CD4-positive, alpha-beta memory T cell (primary cell): ENCODE measurements around the gene OLFML2B. TPM values are rescaled to one million over a fixed set of nuclear protein-coding genes. Genes with fewer than 3 reads are reported as not detected.
A peak's percentile ranks its signal among the peaks of the same experiment; 100 is the strongest.

Experiments used
- CTCF ChIA-PET: fragments of 350-600 bp; sonication (Branson Sonifier 250); formaldehyde crosslinking; loops from one replicate; lab custom pipeline; 2021; ENCODE audit warnings: inconsistent platforms; ENCODE audit not compliant: partially characterized antibody; lab: Charles Lee
- POLR2A ChIA-PET: fragments of 350-600 bp; sonication (Branson Sonifier 250); formaldehyde crosslinking; loops from one replicate; lab custom pipeline; 2021; ENCODE audit not compliant: partially characterized antibody; lab: Charles Lee
- DNase-seq, 5 donors: peaks; one replicate each; pipeline versions ENCODE4 v3.0.0 to v3.0.0-alpha.2; 2020 to 2022; ENCODE audit warnings: mixed read lengths in 1 of 5
- H3K27ac ChIP-seq: one replicate; pipeline ENCODE4 v1.7.0; 2013; ENCODE audit warnings: low read depth, low read length
- H3K27me3 ChIP-seq: 2 replicates; pipeline ENCODE4 v1.7.0; 2013; ENCODE audit warnings: mild to moderate bottlenecking, low read length, moderate library complexity; ENCODE audit not compliant: insufficient read depth
- H3K36me3 ChIP-seq: 2 replicates; pipeline ENCODE4 v1.7.0; 2013; ENCODE audit warnings: mild to moderate bottlenecking, low read length, moderate library complexity; ENCODE audit not compliant: insufficient read depth
- H3K4me1 ChIP-seq: 2 replicates; pipeline ENCODE4 v1.7.0; 2013; ENCODE audit warnings: mild to moderate bottlenecking, low read length, moderate library complexity; ENCODE audit not compliant: insufficient read depth
- H3K4me3 ChIP-seq, 2 donors: one replicate each; pipeline ENCODE4 v1.7.0; 2013; ENCODE audit warnings: low read length in 2 of 2, mild to moderate bottlenecking in 1 of 2
- H3K9me3 ChIP-seq, 2 donors: one replicate each; pipeline ENCODE4 v1.7.0; 2013; ENCODE audit warnings: low read length in 2 of 2, control low read depth in 1 of 2; ENCODE audit not compliant: control insufficient read depth in 1 of 2
- H3K27ac Mint-ChIP-seq, 7 donors: one replicate each; pipeline ENCODE4 v1.8.0; 2020 to 2021; ENCODE audit warnings: mixed read lengths in 7 of 7, mild to moderate bottlenecking in 6 of 7, inconsistent platforms in 3 of 7, moderate library complexity in 3 of 7
- H3K27me3 Mint-ChIP-seq, 2 donors: one replicate each; pipeline ENCODE4 v1.8.0; 2020 to 2021; ENCODE audit warnings: mixed read lengths in 2 of 2
- H3K36me3 Mint-ChIP-seq, 2 donors: one replicate each; pipeline ENCODE4 v1.8.0; 2020 to 2021; ENCODE audit warnings: mixed read lengths in 2 of 2, inconsistent platforms in 1 of 2, mild to moderate bottlenecking in 1 of 2
- H3K4me1 Mint-ChIP-seq, 4 donors: one replicate each; pipeline ENCODE4 v1.8.0; 2020 to 2021; ENCODE audit warnings: mixed read lengths in 4 of 4, mild to moderate bottlenecking in 1 of 4
- H3K4me3 Mint-ChIP-seq, 8 donors: one replicate each; pipeline ENCODE4 v1.8.0; 2020 to 2021; ENCODE audit warnings: mixed read lengths in 8 of 8, mild to moderate bottlenecking in 7 of 8, moderate library complexity in 6 of 8, inconsistent platforms in 3 of 8
- H3K9me3 Mint-ChIP-seq, 8 donors: one replicate each; pipeline ENCODE4 v1.8.0; 2020 to 2021; ENCODE audit warnings: mixed read lengths in 8 of 8, mild to moderate bottlenecking in 5 of 8, inconsistent platforms in 3 of 8, moderate library complexity in 1 of 8
- intact Hi-C: fragments of 100-400 bp; cut with micrococcal nuclease; formaldehyde crosslinking; loops from one replicate; pipeline ENCODE4 v1.15.1; 2023
- polyA plus RNA-seq, 2 donors: library from polyadenylated mRNA; unstranded; fragments of 300-500 nt; fragmentation: Illumina TruSeq; gene quantifications; one replicate each; pipeline ENCODE4 v1.2.3, GENCODE V29; 2021
- total RNA-seq, 2 experiments: library from RNA; stranded (reverse); gene quantifications; one replicate each; pipeline ENCODE4 v1.2.3, GENCODE V29; 2021

Gene OLFML2B
- total and polyA plus RNA-seq, 4 experiments from 2014 or later, result 0.36 to 0.58 TPM; not detected in 2

- Histone ChIP-seq H3K9me3 (no peaks in the 10 kb centered on the region), H3K4me1 (no peaks in the 10 kb centered on the region), H3K27me3 (no peaks in the 10 kb centered on the region), H3K27ac (no peak overlapping the region), H3K36me3 (no peaks in the 10 kb centered on the region), H3K4me3 (no peak overlapping the region)
- DNase-seq, result no peak
- no peaks in the 10 kb centered on the region for H3K36me3 Mint-ChIP-seq
- peak overlapping the region in 1 of 8 donors; percentile 21 for H3K4me3 Mint-ChIP-seq
- H3K9me3 Mint-ChIP-seq, result peaks cover 0 to 5% (median 2%) of the 10 kb centered on the region in 8 donors
- ChIA-PET CTCF (interaction anchor here (1.3 kb wide), 1 partner anchor 219 kb away, joined by 3 read pairs; no protein-coding TSS in a partner anchor), POLR2A (no interaction called here)
- intact Hi-C loops, result no loop called here
- H3K4me1 Mint-ChIP-seq, result no peaks in the 10 kb centered on the region
- no peak overlapping the region for H3K27ac Mint-ChIP-seq
- peaks cover 0 to 9% of the 10 kb centered on the region in 2 donors for H3K27me3 Mint-ChIP-seq
These were observed 12.2 kb downstream of the OLFML2B start for GRCh38 chr1:162011337-162012012.

- H3K27me3 Mint-ChIP-seq, result peaks cover 0 to 10% of the 10 kb centered on the region in 2 donors
These were observed 13.5 kb downstream of the OLFML2B start for GRCh38 chr1:162010175-162010506.

GRCh38 chr1:162009501-162010174, 14.0 kb downstream of the OLFML2B start:
- Mint-ChIP-seq H3K4me1 (no peaks in the 10 kb centered on the region), H3K27ac (no peak overlapping the region), H3K36me3 (no peaks in the 10 kb centered on the region), H3K9me3 (peaks cover 0 to 5% (median 2%) of the 10 kb centered on the region in 8 donors), H3K4me3 (no peak overlapping the region), H3K27me3 (peaks cover 0 to 14% of the 10 kb centered on the region in 2 donors)
- ChIA-PET CTCF (no interaction called here), POLR2A (no interaction called here)
- intact Hi-C loops, result no loop called here
- H3K27me3 ChIP-seq, result no peaks in the 10 kb centered on the region
- H3K4me3 ChIP-seq, result no peak overlapping the region
- no peak for DNase-seq
- H3K36me3 ChIP-seq, result no peaks in the 10 kb centered on the region
- H3K27ac ChIP-seq, result no peak overlapping the region
- no peaks in the 10 kb centered on the region for H3K9me3 ChIP-seq
- no peaks in the 10 kb centered on the region for H3K4me1 ChIP-seq

More at GRCh38 chr1:162010175-162010506, 13.5 kb downstream of the OLFML2B start:
- CTCF ChIA-PET, result no interaction called here
- no peaks in the 10 kb centered on the region for H3K9me3 ChIP-seq
- no peaks in the 10 kb centered on the region for H3K27me3 ChIP-seq
- H3K36me3 ChIP-seq, result no peaks in the 10 kb centered on the region
- H3K27ac ChIP-seq, result no peak overlapping the region
- DNase-seq, result no peak
- H3K4me1 ChIP-seq, result no peaks in the 10 kb centered on the region
- H3K4me3 Mint-ChIP-seq, result no peak overlapping the region
- no peaks in the 10 kb centered on the region for H3K36me3 Mint-ChIP-seq
- no peak overlapping the region for H3K4me3 ChIP-seq
- H3K4me1 Mint-ChIP-seq, result no peaks in the 10 kb centered on the region
- POLR2A ChIA-PET, result no interaction called here
- peaks cover 0 to 5% (median 2%) of the 10 kb centered on the region in 8 donors for H3K9me3 Mint-ChIP-seq
- intact Hi-C loops, result no loop called here
- no peak overlapping the region for H3K27ac Mint-ChIP-seq

- H3K36me3 ChIP-seq, result no peaks in the 10 kb centered on the region
- Mint-ChIP-seq H3K27ac (no peak overlapping the region), H3K36me3 (no peaks in the 10 kb centered on the region), H3K9me3 (peaks cover 0 to 5% (median under 1%) of the 10 kb centered on the region in 8 donors), H3K4me3 (no peak overlapping the region), H3K4me1 (no peaks in the 10 kb centered on the region), H3K27me3 (peaks cover 2 to 14% of the 10 kb centered on the region in 2 donors)
- intact Hi-C loops, result no loop called here
- no peaks in the 10 kb centered on the region for H3K4me1 ChIP-seq
- ChIA-PET CTCF (no interaction called here), POLR2A (no interaction called here)
- H3K9me3 ChIP-seq, result no peaks in the 10 kb centered on the region
- H3K27me3 ChIP-seq, result no peaks in the 10 kb centered on the region
- no peak for DNase-seq
- H3K4me3 ChIP-seq, result no peak overlapping the region
- H3K27ac ChIP-seq, result no peak overlapping the region
These were observed 14.9 kb downstream of the OLFML2B start for GRCh38 chr1:162008799-162009198.

- intact Hi-C loops, result no loop called here
- no peaks in the 10 kb centered on the region for H3K36me3 ChIP-seq
- ChIA-PET CTCF (no interaction called here), POLR2A (no interaction called here)
- no peaks in the 10 kb centered on the region for H3K27me3 ChIP-seq
- no peaks in the 10 kb centered on the region for H3K36me3 Mint-ChIP-seq
- peaks cover 3 to 18% of the 10 kb centered on the region in 2 donors for H3K27me3 Mint-ChIP-seq
- H3K4me3 Mint-ChIP-seq, result no peak overlapping the region
- no peaks in the 10 kb centered on the region for H3K4me1 Mint-ChIP-seq
- no peaks in the 10 kb centered on the region for H3K9me3 Mint-ChIP-seq
- no peaks in the 10 kb centered on the region for H3K4me1 ChIP-seq
- H3K27ac Mint-ChIP-seq, result no peak overlapping the region
- no peak overlapping the region for H3K4me3 ChIP-seq
- H3K27ac ChIP-seq, result no peak overlapping the region
- H3K9me3 ChIP-seq, result no peaks in the 10 kb centered on the region
- DNase-seq, result no peak
These were observed 16.2 kb downstream of the OLFML2B start for GRCh38 chr1:162007466-162007865.

- H3K27me3 Mint-ChIP-seq, result peaks cover 3 to 21% of the 10 kb centered on the region in 2 donors
- H3K9me3 Mint-ChIP-seq, result no peaks in the 10 kb centered on the region
- Histone ChIP-seq H3K4me1 (no peaks in the 10 kb centered on the region), H3K4me3 (no peak overlapping the region), H3K27ac (no peak overlapping the region), H3K27me3 (no peaks in the 10 kb centered on the region), H3K9me3 (no peaks in the 10 kb centered on the region), H3K36me3 (no peaks in the 10 kb centered on the region)
- intact Hi-C loops, result no loop called here
- H3K4me3 Mint-ChIP-seq, result no peak overlapping the region
- no peaks in the 10 kb centered on the region for H3K36me3 Mint-ChIP-seq
- H3K27ac Mint-ChIP-seq, result no peak overlapping the region
- no peak for DNase-seq
- CTCF ChIA-PET, result no interaction called here
- POLR2A ChIA-PET, result no interaction called here
- no peaks in the 10 kb centered on the region for H3K4me1 Mint-ChIP-seq
These were observed 17.6 kb downstream of the OLFML2B start for GRCh38 chr1:162006081-162006480.

GRCh38 chr1:162004441-162004950, 19.2 kb downstream of the OLFML2B start:
- ChIA-PET CTCF (no interaction called here), POLR2A (no interaction called here)
- H3K27ac ChIP-seq, result no peak overlapping the region

More at GRCh38 chr1:162004441-162004950, 19.2 kb downstream of the OLFML2B start:
- Histone ChIP-seq H3K9me3 (no peaks in the 10 kb centered on the region), H3K4me3 (no peak overlapping the region), H3K27me3 (no peaks in the 10 kb centered on the region), H3K36me3 (no peaks in the 10 kb centered on the region), H3K4me1 (no peaks in the 10 kb centered on the region)
- DNase-seq, result no peak
- H3K27me3 Mint-ChIP-seq, result peaks cover 3 to 19% of the 10 kb centered on the region in 2 donors
- H3K4me1 Mint-ChIP-seq, result no peaks in the 10 kb centered on the region
- intact Hi-C loops, result no loop called here
- no peaks in the 10 kb centered on the region for H3K9me3 Mint-ChIP-seq
- H3K4me3 Mint-ChIP-seq, result no peak overlapping the region
- H3K36me3 Mint-ChIP-seq, result no peaks in the 10 kb centered on the region
- peak overlapping the region in 1 of 7 donors; percentile 31 for H3K27ac Mint-ChIP-seq
